ENCODE data around the gene DNM3.

DNA sequence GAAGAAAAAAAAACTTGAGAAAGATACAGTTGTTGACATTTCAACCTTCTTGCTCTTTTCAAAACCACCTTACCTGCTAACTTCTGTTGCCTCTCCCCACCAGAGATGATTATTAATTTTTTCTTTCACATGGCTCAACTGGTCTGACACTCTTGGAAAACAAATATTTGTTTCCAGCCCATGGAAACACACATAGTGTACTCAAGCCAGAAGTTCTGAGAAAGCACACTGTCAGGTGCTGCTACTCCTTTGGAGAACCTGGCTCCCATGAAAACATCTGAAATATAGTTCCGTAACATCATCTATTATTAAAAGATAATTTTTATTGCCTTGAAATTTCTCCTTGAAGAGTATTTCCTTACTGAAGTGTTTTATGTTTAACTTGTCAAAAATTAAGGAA, 434.2 kb downstream of the DNM3 start:
- TF ChIP-seq, protein P1, sequence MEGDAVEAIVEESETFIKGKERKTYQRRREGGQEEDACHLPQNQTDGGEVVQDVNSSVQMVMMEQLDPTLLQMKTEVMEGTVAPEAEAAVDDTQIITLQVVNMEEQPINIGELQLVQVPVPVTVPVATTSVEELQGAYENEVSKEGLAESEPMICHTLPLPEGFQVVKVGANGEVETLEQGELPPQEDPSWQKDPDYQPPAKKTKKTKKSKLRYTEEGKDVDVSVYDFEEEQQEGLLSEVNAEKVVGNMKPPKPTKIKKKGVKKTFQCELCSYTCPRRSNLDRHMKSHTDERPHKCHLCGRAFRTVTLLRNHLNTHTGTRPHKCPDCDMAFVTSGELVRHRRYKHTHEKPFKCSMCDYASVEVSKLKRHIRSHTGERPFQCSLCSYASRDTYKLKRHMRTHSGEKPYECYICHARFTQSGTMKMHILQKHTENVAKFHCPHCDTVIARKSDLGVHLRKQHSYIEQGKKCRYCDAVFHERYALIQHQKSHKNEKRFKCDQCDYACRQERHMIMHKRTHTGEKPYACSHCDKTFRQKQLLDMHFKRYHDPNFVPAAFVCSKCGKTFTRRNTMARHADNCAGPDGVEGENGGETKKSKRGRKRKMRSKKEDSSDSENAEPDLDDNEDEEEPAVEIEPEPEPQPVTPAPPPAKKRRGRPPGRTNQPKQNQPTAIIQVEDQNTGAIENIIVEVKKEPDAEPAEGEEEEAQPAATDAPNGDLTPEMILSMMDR (IDR thresholded peaks at IDR 0.05; ENCODE audit: low read depth, low read length): no peak
- TF ChIP-seq, protein P2, sequence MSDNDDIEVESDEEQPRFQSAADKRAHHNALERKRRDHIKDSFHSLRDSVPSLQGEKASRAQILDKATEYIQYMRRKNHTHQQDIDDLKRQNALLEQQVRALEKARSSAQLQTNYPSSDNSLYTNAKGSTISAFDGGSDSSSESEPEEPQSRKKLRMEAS (IDR thresholded peaks at IDR 0.05; ENCODE audit: low read depth, low read length): no peak
- no peak for TF ChIP-seq POLR2A (IDR thresholded peaks at IDR 0.05; ENCODE audit: extremely low read depth, insufficient read length)
